Kidney epithelial cell (primary cell): Measurements from ENCODE around the gene PERM1. TPM values are rescaled to one million over a fixed set of nuclear protein-coding genes. Genes with fewer than 3 reads are reported as not detected.

Source experiments
- DNase-seq: peaks from one replicate; pipeline ENCODE4 v3.0.0-alpha.2; 2010; ENCODE audit warnings: low read depth
- H3K27me3 ChIP-seq: 2 replicates; pipeline ENCODE4 v1.6.0; 2011; ENCODE audit warnings: low read length; ENCODE audit not compliant: control insufficient read depth, insufficient read depth
- H3K36me3 ChIP-seq: 2 replicates; pipeline ENCODE4 v1.5.1; 2011; ENCODE audit warnings: low read length; ENCODE audit not compliant: control insufficient read depth, insufficient read depth
- H3K4me3 ChIP-seq: 2 replicates; pipeline ENCODE4 v1.5.1; 2011; ENCODE audit warnings: low read depth, mild to moderate bottlenecking, control low read depth, low read length
- total RNA-seq: library from RNA; depleted of rRNA; stranded (reverse); fragments of >200 nt; gene quantifications from 2 replicates; pipeline ENCODE4 v1.2.3, GENCODE V29; 2015
- TF ChIP-seq, protein P1 (sequence below): IDR thresholded peaks from 2 replicates; pipeline ENCODE4 v1.5.1; 2011; ENCODE audit warnings: mild to moderate bottlenecking, moderate library complexity, low read length, control low read depth, inconsistent platforms; ENCODE audit not compliant: insufficient read depth, poor library complexity, severe bottlenecking

PERM1 gene
- total RNA-seq, 1 donor from 2014 or later, result not detected

DNA sequence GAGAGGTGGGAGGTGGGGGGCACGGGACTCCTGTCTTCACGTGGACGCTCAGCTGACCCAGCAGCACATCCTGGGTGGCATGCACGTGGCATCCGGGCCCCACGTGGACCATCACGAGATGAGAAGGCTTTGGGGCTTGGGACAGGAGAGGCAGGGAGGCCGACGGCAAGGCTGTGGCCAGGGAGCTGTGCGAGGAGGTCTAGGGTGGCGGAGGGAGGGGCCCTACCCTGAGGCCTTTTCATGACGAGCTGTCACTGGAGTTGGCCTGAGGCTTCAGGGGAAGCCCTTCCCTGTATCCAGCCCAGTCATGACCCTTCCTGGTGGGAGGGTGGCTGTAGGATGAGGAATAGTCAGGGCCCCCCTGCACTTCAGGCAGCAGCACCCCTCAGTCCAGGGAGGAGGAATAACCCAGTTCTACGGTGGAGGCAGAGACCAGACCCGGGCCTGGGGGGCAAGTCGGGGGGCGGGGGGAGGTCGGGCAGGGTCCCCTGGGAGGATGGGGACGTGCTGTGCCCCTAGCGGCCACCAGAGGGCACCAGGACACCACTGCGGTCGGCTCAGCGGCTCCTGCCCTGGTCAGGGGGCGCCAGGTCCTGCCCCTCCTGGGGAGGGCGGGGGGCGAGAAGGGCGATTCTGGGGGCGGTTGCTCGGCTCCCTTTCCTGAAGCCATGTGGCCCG lies 2.0 kb upstream of the PERM1 start:
- peaks cover 44% of the 10 kb centered on the region for H3K27me3 ChIP-seq
- TF ChIP-seq, protein P1, sequence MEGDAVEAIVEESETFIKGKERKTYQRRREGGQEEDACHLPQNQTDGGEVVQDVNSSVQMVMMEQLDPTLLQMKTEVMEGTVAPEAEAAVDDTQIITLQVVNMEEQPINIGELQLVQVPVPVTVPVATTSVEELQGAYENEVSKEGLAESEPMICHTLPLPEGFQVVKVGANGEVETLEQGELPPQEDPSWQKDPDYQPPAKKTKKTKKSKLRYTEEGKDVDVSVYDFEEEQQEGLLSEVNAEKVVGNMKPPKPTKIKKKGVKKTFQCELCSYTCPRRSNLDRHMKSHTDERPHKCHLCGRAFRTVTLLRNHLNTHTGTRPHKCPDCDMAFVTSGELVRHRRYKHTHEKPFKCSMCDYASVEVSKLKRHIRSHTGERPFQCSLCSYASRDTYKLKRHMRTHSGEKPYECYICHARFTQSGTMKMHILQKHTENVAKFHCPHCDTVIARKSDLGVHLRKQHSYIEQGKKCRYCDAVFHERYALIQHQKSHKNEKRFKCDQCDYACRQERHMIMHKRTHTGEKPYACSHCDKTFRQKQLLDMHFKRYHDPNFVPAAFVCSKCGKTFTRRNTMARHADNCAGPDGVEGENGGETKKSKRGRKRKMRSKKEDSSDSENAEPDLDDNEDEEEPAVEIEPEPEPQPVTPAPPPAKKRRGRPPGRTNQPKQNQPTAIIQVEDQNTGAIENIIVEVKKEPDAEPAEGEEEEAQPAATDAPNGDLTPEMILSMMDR, result peak; percentile 97
- no peak overlapping the region for H3K4me3 ChIP-seq
- no peaks in the 10 kb centered on the region for H3K36me3 ChIP-seq
- DNase-seq, result no peak

DNA sequence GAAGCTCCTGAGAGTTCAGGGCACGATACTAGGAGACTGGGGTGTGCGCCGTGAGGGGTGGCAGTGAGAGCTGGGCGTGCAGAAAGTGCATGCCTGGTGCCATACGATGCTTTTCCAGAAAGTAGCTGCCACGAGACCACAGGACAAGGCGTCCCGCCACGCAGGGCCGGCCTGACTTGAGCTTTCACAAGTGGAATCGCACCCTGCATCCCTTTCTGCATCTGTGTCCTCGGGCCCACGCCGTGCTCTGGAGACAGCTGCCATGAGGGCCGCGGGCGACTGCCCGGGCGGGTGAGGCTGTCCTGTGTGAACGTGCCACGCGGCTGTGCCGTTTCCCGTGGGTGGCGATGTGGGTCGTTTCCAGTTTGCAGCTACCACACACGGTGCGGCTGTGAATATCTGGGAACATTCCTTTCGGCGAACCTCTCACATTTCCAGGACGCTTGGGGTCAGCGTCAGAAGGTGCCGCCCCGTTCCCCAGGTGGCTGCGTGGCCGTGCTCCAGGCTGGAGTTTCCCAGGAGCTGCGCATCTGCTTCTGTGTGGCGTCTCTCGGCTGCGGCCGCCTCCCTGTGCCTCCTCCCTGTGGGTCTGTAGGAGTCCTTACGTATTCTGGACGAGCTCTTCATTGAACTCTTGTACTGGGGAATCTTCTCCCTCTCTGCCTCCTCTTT lies 1.0 kb upstream of the PERM1 start:
- H3K36me3 ChIP-seq, result no peaks in the 10 kb centered on the region
- TF ChIP-seq, protein P1, result no peak
- DNase-seq, result no peak
- H3K27me3 ChIP-seq, result peaks cover 44% of the 10 kb centered on the region
- H3K4me3 ChIP-seq, result no peak overlapping the region

DNA sequence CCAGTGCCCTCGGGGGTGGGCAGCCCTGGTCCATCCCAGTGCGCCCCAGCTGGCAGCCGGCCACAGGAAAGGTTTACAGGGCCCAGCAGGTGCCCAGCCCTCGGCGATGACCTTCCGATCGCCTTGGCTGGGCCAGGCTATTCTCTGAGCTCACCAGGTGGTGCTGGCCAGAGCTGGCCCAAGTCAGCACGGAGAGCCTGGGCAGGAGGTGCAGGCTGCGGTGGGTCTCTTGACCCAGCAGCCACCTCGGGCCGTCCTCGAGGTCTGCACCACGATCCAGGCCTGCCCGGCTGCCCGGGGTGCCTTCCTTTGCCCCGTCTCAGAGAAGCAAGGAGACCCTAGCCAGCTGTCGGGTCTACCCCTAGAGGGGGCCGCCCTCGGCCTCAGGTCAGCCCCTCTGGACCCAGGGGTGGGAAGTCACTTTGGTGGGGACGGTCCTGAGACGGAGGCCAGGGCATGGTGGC lies 370 bp downstream of the PERM1 start:
- H3K27me3 ChIP-seq, result peaks cover 44% of the 10 kb centered on the region
- TF ChIP-seq, protein P1, result no peak
- no peaks in the 10 kb centered on the region for H3K36me3 ChIP-seq
- DNase-seq, result no peak
- H3K4me3 ChIP-seq, result no peak overlapping the region

DNA sequence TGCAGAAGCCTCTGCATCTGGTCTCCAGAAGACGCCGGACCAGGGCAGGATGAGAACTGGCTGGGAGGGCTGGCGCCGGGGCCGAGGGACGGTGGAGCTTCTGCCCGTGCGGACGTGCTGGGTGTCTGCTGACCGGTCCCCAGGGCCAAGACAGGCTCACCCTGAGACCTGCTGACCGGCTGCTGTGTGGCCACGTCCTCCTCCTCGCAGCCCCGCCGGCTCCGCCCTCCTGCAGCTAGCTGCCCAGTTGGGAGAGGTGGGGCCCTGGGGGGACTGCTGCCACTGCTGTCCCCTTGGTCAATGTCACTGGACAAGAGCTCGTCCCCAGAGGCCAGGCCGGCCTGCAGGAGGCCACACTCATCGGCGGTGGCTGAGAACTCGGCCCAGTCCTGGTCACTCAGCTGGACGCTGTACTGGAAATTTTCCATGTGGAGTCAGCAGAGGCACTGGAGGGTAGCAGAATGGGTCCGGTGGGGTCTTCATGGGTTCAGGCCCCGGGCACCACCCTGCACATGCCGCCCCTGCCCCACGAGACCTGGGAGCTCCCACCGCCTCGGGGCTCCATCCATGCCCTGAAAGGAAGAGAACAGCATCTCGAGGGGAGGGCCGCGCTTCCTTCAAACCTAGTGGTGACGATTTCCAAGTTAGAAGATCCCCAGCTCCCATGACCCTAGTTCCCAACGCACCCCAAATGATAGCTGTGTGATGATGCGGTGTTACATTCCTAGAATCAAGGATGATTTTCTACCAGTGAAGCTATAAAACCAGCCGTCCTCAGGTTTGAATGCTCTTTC lies 1.1 kb downstream of the PERM1 start:
- Histone ChIP-seq H3K27me3 (peaks cover 44% of the 10 kb centered on the region), H3K4me3 (no peak overlapping the region), H3K36me3 (no peaks in the 10 kb centered on the region)
- DNase-seq, result no peak
- TF ChIP-seq, protein P1, result no peak

DNA sequence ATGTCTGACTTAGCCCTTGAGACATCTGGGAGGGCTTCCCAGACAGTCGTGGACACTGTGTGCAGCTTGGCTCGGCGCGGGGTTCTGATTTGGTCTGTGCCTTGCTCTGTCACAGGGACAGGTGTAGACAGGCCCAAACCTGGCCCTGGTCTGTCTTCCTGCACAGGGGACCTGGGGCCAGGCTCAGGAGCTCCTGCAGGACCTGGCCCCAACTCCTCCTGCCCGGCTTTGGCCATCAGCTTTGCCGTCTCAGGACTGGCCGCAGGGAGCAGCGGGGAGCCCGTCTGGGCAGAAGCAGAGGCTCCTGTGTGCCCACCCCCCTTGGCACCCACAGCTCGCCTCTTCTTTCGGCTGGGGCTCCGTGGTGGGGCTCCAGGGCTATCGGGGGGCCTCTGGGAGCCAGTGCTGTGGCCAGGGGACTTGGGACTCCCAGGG lies 1.7 kb downstream of the PERM1 start:
- peaks cover 40% of the 10 kb centered on the region for H3K27me3 ChIP-seq
- TF ChIP-seq, protein P1, result no peak
- no peaks in the 10 kb centered on the region for H3K36me3 ChIP-seq
- no peak overlapping the region for H3K4me3 ChIP-seq
- no peak for DNase-seq
